GM12873 (cell line): ENCODE results near the gene ZXDC.

Experiments used
- CTCF ChIP-seq: IDR thresholded peaks from 2 replicates; pipeline ENCODE4 v1.5.1; 2012; ENCODE audit warnings: low read depth, mild to moderate bottlenecking, moderate library complexity, low read length, control low read depth; ENCODE audit not compliant: insufficient read depth; ENCODE audit errors: missing control alignments

Gene ZXDC

GRCh38 chr3:126516152-126516935, 40.7 kb upstream of the ZXDC start:
- no peak for TF ChIP-seq CTCF

GRCh38 chr3:126515066-126515706, 39.5 kb upstream of the ZXDC start:
- no peak for TF ChIP-seq CTCF

- TF ChIP-seq CTCF, result no peak
Observed at GRCh38 chr3:126514161-126514560, 38.5 kb upstream of the ZXDC start.

- no peak for TF ChIP-seq CTCF
Observed at GRCh38 chr3:126512916-126513650, 37.4 kb upstream of the ZXDC start.

GRCh38 chr3:126512026-126512425, 36.3 kb upstream of the ZXDC start:
- TF ChIP-seq CTCF, result no peak

GRCh38 chr3:126511291-126511690, 35.6 kb upstream of the ZXDC start:
- TF ChIP-seq CTCF, result no peak

GRCh38 chr3:126510308-126510910, 34.7 kb upstream of the ZXDC start:
- TF ChIP-seq CTCF, result no peak
